SK-N-MC (cell line): ENCODE measurements around the gene LSP1.

ENCODE experiments used
- EZH2 ChIP-seq: fragments of 200-600 bp; sonication (generic); IDR thresholded peaks from one replicate; pipeline ENCODE4 v1.6.1; 2017; ENCODE audit warnings: antibody characterized with exemption
- POLR2AphosphoS5 ChIP-seq: IDR thresholded peaks from 2 replicates; pipeline ENCODE4 v1.6.1; 2012; ENCODE audit warnings: mild to moderate bottlenecking, low read depth, low read length, borderline replicate concordance

GRCh38 chr11:1825785-1826451 is 27.0 kb upstream of the LSP1 start:
- TF ChIP-seq EZH2 (no peak), POLR2AphosphoS5 (no peak)
